Measurements from ENCODE around the gene PHF21B.
"Not testable (repeated sequence)": the region's sequence is repeated elsewhere in the genome, so short reads cannot be mapped to it uniquely, and the experiment has no call there.

PHF21B gene

DNA sequence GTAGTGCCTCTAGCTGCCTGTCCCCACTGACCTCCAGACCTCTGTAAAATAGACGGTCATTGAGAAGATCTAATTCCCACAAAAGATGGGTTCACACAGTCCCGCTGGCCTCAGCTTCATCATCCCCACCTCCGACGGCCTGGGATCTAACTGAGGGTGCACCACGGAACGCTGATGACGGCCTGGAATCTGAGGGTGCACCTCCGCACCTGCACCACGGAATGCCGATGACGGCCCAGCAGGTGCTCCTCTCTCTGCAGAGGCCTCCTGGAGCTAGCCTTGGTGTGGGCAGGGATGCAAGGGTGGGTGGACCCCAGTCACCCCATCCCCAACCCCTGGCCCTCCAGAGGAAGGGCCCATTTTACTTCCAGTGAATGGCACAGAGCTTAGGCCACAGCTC, 77.3 kb downstream of the PHF21B start:
- no peak for DNase-seq

DNA sequence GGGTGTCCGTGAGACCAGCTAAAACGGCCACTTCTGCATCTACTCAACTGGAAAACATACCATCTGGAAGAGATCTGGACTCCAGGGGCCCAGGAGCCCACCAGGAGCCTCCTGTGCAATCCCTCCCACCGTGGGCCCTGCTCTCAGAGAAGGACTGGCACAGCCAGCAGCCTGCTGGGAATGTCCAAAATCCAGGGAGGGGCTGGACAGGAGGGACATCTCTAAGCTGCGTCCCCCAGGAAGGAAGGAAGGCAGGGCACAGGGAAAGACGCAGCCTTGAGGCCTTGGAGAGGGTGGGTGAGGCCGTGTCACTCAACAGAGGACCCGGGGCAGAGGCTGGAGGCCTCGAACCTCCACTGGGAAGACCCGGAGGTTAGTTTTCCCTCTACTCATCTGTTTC, 78.0 kb downstream of the PHF21B start:
- DNase-seq: no peak

DNA sequence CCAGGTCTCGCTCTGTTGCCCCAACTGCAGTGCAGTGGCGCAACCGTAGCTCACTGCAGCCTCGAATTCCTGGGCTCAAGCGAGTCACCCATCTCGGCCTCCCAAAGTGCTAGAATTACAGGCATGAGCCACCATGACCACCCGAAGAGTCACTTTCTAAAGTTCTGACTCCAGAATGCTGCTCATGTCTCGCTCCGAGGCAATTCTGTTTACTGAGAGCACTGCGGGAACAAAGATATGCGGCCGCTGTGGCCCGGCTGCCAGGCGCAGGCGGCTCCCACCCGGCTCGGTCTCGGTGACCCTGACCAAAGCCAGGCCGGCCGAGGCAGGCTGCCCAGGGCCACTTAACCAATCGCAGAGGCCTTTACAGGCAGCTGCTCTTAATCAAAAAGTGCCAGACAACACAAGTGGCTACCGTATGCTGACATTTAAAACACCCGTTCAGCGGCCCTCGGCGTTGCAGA, 78.7 kb downstream of the PHF21B start:
- no peak for DNase-seq

DNA sequence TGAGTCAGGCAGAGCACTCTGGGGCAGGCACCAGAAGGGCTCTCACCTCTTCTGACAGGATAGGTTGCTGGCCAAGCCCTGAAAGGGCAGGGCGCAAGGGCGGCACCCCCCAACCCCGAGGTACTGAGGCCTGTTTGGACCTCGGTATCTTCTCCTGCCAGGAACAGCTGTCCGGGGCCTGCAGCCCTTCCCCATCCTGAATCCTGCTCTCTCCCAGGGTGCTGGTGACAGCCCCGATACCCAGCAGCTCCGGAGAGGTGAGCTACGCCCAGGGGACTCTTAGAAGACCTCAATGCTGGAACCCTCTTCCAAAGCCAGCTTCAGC, 79.1 kb downstream of the PHF21B start:
- no peak for DNase-seq

DNA sequence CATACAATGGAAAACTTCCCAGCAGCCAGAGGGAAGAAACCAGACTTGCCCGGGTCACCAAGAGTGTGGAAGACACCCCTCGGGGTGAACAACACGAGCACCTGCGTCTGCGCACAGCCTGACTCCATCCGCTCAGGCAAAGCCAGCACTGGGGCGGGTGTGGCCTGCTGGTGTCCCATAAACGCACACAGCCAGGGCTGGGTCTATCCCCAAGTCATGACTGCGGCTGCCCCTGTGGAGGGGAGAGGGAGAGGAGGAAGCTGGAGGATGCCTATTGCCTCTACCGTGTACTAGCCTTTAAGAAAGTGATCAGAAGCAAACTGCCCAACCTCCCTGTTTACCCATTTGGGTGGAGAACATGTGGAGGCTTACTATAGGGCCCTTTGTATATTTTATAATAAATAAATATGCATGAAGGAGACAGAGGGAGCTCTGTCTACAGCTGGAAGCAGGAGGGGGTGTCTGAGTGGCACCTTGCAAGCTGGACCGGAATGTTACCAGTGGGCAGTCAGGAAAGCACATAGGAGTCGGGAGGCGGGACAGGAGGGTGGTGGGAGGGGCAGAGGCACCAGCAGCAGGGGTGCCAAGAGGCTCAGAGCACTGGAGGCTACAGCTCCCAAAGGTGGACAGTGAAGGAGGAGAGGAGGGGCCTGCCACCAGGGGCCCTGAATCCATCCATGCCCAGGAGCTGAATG, 79.6 kb downstream of the PHF21B start:
- DNase-seq: no peak

DNA sequence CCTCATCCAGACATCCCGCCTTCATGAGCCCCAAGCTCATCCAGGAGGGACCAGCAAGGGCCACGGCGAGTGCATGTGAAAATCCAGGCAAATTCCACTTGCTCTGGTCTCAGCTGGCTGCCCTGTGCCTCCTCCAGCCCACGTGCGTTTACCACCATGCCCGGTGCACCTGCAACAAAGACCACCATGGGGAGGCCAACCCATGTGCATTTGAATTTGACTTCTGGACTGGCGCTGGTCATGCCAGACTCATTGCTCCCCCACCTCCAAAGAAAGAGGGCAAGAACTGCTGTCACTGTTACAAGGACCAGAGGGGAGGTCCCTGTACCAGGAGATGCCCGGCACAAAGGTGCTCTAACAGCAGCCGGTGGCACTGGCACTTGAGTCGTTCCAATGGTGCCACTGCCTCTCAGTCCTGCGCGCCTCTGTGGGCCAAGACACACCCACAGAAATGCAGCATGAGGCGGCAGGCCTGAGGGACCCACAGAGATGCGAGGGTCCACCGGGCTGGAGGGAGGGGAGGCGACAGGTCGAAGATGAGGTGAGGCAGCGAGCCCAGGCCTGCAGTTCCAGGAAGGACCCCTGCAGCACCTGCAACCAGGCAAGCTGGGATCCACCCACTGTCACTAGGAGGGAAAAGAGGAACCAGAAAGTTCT, 80.3 kb downstream of the PHF21B start:
- DNase-seq: no peak

DNA sequence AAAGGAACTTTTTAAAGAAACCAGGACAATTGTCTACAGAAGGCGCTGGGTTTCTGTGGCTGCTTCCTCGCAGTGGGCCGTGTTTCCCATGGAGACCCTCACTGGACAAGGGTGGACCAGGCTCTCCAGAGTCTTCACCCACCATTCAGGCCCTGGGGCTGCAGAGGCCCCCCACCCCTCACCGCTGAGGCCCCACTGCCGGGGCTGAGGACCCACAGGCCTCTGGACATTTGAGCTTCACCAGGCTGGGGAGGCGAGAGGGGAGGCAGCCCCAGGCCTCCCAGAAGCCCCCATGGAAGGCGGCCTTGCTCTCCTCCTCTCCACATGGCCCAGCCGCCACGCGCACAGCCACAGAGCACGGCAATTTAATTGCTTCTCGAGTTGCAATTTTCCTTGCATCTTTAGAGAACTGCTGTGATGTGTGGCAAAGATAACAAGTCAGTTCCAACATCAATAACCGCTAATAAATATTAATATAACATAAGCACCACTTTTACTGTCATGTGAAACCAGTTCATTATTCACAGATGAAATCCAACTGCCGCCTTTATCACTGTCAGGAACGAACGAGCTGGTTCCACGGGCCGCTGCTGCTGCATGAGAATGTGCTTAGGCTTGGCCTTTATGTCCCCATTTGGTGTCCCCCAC, 81.0 kb downstream of the PHF21B start:
- no peak for DNase-seq

DNA sequence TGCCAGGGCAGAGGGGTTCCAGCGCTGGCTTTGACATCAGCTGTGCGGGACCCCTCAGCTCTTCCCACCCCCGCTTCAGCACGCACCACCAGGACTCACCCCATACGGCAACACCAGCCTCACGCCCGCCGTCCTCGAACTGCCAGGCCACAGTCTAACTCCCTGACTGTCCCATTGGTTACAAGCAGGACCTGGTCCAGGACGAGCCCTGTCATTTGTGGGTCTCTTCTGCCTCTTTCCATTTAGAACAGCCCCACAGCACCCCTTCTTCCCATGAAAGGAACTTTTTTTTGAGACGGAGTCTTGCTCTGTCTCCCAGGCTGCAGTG, 81.7 kb downstream of the PHF21B start:
- no peak for DNase-seq

DNA sequence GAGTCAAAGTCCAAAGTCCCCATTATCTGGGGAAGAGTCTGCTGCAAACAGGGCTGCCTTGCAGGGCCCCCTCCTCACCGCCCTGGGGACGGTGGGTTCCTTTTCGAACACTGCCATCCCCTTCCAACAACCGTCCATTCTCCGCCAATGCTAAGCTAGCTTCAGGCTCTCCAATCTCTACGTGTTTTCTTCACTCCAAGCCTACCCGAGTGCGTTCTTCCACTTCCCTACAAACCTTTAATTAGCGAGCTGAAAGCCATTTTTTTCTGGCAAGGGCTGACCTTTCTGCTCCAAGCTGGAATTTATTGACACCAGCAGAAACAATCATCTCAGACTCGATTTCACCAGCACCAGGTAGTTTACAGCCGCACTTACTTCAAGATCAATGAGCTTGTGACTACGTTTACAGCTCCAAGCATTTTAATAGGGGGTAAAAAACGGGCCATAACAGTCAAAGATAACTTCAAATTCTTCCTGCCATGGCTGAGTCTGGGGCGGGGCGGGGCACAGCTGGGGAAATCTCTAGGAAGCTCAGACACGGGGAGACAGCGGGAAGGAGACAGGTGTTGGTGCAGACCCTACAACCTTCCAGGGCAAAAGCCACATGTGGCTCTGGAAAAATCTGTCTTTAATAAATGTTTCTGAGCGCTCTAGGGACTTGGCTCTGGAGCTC, 82.2 kb downstream of the PHF21B start:
- DNase-seq: no peak

DNA sequence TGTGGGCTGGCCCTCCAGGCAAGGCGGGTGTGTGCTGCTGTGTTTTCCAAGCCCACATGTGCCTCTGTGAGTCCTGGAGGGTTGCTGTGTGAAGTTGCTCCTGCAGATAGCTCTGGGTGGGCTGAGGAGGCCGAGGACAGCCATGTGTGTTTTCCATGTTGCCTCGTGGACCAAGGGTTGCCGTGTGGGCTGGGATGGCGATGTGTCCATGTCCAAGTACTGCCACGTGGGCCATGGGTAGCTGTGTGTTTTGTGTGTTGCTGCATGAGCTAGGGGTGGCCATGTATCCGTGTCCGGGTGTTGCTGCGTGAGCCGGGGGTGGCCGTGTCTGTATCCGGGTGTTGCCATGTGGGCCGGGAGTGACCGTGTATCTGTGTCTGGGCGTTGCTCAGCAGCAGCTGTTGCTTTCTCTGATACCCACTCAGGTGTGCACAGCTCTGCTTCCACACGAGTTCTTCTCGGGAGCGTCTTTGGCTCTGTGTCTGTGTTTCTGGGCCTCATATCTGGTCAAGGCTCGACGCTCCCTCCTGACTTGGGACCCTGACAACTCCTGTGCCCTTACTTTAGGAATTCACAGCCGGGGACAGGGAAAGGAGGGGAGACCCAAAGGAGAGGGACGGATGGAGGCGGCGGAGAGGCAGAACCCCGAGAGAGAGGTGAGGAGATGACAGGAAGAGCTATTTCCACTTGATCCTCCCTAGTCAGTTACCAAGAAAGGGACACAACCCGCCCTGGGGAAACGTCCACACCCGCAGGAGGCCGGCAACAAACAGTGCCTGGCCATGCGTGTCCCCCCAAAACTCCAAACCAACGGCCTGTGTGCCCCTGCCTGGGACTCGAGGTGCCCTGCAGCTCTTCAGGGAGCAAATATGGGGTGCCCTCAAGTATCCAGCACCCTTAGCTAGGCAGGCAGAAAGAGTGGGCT, 83.1 kb downstream of the PHF21B start:
- DNase-seq: no peak

DNA sequence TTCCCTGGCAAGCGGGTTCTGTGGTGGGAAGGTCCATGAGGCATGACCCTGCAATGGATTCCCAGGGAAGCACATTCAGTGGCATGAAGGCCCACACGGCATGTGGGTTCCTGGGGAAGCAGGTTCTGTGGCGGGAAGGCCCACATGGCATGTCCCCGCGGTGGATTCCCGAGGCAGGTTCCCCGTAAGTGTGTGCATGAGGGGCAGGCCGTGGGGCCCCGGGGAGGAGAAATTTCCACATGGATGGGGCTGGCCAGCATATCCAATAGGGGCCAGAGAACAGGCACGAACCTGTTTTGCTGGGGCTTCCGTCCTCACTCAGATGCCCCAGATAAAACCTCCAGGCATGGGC, 83.7 kb downstream of the PHF21B start:
- no peak for DNase-seq

DNA sequence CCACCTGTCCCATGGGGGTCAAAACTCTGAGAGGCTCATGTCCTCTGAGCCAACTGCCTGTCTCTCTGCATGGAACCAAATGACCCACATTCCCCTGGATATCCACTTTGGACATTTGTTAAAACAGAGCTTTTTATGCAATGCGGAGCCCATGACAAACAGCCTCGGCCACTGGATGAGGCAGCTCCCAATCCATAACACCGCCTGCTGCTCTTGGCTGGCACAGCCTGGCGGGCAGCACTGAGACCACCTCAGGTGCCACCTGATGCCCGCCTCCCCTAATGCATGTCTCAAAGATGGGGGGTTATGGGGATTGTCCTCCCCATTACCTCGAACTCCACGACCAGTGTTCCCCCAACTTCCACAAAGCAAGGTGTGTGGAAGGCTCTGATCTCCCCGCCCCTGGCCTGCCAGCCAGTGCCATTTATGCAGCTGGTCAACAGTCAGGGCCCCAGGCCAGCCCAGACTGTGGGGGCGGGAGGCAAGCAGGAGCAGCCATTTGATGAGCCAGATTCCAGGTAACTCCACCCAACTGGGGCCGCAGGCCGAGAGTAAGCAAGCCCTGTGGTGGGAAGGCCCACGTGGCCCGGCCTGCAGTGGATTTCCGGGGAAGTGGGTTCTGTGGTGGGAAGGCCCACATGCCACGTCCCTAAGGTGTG, 84.2 kb downstream of the PHF21B start:
- no peak for DNase-seq

DNA sequence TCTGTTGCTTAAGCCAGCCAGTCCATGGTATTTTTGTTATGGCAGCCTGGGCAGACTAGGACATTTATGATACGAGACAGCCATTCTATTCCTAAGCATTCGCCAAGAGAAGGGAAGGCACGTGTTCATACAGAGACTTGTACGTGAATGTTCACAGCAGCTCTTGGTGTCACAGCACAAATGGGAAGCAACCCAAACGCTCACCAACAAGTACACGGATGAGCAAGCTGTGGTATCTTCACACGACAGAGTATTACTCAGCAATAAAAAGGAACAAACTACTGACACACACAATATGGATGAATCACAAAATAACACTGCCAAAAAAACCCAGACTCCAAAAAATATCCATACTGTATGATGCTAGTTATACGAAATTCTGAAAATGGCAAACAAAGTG, 85.1 kb downstream of the PHF21B start:
- DNase-seq: no peak

DNA sequence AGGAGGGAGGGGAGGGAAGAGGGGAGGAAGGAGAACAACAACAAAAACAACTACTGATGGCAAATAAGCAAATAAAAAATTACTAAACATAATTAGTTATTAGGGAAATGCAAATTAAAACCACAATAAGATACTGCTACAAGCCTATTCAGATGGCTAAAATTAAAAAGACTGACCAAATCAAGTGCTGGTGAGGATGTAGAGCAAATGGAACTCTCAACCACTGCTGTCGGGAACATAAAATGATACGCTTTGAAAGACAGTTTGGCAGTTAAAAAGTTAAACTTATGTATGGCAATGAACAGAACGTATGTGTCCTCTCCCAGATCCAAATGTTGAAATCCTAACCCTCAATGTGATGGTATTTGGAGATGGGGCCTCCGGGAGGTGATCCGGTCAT, 85.7 kb downstream of the PHF21B start:
- no peak for DNase-seq

DNA sequence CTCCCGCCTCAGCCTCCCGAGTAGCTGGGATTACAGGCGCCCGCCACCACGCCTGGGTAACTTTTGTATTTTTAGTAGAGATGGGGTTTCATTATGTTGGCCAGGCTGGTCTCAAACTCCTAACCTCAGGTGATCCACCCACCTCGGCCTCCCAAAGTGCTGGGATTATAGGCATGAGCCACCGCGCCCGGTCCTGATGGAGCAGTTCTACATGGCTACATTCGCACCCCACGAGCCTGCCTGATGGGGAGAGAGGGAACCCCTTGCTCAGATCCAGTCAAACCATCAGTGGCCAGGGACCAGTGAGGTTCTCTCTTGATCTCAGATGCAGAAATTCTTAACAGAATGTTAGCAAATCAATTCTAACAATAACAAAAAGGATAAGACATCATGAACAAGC, 88.0 kb downstream of the PHF21B start:
- DNase-seq: not testable (repeated sequence)

DNA sequence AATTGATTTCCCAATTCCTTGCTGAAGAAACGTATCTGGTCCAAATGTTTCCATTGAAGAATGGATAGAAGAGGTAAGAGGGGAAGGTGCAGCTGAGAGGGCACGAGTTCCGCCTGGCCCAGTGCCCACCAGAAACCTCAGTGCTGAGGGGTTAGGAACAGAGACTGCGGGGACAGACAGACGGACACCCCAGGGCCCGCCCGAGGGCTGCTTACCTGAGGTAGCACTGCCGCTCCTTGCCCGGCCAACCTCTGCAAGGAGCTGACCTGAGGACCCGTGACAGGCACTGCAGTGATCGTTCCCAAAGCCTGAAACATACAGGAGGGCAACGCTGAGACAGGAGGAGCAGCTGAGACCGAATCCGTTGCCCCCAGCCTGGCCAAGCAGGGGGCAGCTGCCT, 89.6 kb downstream of the PHF21B start:
- DNase-seq: no peak

DNA sequence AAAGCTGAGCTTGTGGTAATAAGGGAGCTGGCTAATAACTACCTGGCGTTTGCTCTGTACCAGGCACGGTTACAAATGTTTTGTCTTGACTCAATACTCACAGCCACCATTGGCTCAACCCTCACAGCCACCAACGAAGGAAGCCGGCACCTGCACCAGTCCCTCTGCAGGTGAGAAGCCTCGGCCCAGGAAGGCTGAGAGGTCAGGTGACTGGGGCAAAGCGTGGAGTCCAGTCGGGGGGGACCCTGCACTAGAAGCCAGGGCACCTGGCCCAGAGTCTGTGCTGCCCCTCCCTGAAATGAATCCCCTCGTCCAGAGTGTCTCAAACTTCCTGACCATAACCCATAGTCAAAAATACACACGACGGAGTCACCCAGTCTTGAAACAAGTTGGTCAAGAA, 90.1 kb downstream of the PHF21B start:
- no peak for DNase-seq

DNA sequence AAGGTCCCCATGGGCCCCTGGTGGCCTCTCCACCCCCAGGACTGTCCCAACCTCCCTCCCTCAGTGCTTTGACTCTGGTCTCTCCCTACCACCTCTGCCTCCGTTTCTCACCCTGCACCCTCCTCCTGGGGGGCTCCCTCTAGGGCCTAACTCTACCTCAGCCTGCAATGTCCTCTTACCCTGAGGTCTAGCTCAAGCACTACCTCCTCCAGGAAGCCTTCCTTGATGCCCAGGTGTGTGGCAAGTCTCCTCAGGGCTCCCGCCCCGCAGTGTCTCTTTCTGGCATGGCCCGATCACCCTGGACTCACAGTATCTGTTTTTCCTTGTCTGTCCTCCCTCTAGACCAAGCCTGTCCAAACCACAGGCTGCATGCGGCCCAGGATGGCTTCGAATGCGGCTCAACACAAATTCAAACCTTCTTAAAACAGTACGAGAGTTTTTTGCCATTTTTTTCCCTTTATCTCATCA, 90.8 kb downstream of the PHF21B start:
- DNase-seq: no peak

DNA sequence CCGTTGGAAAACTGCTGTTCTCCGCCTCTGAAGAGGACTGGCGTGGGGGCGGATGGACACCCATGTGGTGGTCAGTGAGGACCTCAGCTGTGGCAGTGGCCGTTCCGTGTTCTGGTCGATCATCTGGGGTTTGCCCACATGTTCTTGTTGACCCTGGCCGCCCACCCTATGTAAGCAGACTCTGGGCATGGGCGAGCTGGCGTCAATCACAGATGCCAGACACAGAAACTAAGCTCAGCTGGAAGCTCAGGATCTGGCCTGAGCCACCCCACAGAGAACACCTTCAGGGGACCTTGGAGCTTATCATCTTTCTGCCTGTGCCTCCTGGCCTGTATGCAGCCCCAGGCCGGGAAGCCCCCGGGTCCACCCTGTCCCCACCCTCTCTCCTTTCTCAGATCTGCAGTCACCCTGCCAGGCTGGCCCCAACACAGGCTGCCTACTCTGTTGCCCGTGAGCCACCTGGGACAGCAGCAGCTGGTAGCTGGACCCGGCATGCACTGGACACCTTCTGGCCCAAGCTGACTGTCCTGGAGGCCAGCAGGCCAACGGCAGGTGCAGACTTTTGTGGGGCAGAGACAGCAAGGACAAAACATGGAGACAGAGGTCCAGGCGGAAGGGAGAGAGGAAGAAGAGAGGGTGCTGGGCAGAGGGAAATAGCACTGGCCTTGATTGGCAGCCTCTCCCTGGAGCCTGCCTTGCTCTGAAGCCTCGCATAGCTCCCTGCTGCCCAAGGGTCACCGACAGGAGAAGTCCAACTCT, 91.5 kb downstream of the PHF21B start:
- DNase-seq: no peak

DNA sequence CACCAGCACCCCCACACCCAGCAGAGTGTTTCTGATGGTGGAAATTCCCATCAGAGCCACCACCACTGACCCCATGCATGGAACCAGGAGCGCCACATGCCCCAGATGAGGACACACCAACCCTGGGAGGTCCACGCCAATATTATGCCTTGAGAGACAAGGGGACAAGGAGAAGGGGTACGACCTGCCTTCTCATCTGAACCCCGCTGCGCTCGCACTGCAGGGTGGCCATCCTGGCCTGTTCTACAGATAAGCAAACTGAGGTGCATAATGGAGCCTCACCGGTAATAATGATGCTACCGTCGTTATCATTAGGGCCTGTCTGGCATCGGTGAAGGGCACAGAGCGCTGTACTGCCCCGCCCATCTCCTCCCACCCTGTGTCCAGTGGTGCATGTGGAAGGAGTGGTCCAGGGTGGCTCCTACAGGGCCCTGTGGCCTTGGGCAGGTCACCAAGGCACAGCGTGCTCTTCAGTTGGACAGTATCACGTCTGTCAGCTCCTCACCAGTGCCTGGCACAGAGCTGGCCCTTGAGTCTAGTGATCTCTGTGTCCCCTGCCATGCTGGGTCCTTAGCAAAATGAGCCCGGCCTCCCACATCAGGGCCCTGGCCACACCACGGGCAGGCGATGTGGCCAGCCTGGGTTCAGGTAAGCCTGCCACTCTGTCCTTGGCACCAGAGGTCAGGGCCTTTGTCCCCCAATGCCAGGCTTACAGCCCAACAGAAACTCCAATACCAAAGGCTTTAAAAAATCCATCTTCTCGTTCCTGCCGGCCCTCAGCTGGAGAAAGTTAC, 92.2 kb downstream of the PHF21B start:
- DNase-seq: no peak

Data from NCI-H187 (cell line).